NOMO-1 (cell line): ENCODE results near the gene TKTL1.
A peak's percentile ranks its signal among the peaks of the same experiment; 100 is the strongest.

Experiments used
- DNase-seq, 2 experiments: peaks; one replicate each; lab custom pipeline; 2025; ENCODE audit not compliant: unreplicated experiment in 2 of 2; lab: John Stamatoyannopoulos, UW

TKTL1 gene

GRCh38 chrX:154373340-154374306 is 78.0 kb downstream of the TKTL1 start:
- DNase-seq: no peak

GRCh38 chrX:154374313-154375155 is 78.9 kb downstream of the TKTL1 start, which contains the start of gene FLNA:
Gene FLNA, minus strand, starts transcription at chrX:154374634. Its CDS starts 3,389 bp downstream, at chrX:154371245.
- DNase-seq: no peak

- no peak for DNase-seq
These were observed 79.5 kb downstream of the TKTL1 start for GRCh38 chrX:154375156-154375504.

GRCh38 chrX:154376774-154377173 is 81.2 kb downstream of the TKTL1 start:
- no peak for DNase-seq

DNA sequence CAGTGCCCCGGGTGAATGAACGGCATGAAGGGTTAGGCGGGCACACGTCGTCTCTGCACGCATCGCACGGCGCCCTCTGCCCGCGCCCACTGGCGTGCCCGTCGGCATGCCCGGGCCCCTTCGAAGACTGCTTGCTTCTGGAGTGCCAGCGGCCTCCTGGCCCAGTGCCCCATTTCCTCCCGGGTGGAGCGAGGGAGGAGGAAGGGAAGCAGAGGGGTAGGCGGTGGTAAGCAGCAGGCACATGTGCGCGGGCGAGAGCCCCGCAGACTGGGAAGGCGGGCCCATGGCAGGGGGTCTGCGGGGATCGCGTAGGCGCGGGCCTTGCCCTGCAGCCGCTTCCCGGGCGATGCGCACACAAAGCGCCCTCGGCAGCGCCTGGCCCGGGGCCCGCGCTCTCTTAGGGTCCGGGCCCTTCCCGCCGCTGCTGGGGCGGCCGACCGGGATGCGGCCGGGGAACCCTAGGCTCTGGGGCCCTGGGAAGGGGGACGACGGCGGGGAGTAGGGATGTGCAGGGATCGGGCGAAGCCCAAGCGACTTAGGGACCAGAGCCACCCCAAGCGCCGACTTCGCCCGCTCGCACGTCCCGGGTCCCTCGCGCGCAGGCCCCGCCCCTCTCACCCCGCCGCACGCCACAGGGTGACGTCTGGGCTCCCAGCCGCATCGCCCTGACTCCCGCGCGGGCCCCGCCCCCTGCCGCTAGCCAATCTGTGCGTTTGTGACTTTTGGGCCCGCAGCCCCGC is 82.6 kb downstream of the TKTL1 start:
- no peak for DNase-seq

DNA sequence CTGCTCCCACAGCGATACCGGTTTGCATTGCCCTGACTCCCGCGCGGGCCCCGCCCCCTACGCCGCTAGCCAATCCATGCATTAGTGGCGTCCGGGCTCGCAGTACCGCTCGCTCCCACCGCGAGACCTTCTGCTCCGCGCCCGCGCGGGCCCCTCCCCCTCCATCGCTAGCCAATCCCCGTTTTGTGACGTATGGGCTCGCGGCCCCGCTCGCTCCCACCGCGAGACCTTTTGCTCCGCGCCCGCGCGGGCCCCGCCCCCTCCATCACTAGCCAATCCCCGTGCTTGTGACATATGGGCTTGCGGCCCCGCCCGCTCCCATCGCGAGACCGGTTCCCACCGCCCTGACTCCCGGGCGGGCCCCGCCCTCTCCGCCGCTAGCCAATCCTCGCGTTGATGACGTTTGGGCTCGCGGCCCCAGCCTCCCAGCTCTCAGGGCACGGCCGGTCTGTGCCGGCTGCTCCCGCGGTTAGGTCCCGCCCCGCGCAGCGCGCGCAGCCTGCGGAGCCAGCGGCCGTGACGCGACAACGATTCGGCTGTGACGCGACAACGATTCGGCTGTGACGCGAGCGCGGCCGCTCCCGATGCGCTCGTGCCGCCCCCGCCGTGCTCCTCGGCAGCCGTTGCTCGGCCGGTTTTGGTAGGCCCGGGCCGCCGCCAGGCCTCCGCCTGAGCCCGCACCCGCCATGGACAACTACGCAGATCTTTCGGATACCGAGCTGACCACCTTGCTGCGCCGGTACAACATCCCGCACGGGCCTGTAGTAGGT is 83.4 kb downstream of the TKTL1 start, which contains the start of gene EMD:
TSS of gene EMD (plus strand) at position 497 of the 770 bp plus-strand sequence. CDS start at position 687, 190 bp downstream.
- peak; percentile 97 to 99 for DNase-seq

- no peak for DNase-seq
These were observed 84.0 kb downstream of the TKTL1 start for GRCh38 chrX:154379569-154379951.
